Measurements from ENCODE around the gene ANP32A.

The ANP32A gene

GRCh38 chr15:68819495-68820294, 1.0 kb downstream of the ANP32A start:
- peak; percentile 44 for DNase-seq (ENCODE audit: low spot score)

DNA sequence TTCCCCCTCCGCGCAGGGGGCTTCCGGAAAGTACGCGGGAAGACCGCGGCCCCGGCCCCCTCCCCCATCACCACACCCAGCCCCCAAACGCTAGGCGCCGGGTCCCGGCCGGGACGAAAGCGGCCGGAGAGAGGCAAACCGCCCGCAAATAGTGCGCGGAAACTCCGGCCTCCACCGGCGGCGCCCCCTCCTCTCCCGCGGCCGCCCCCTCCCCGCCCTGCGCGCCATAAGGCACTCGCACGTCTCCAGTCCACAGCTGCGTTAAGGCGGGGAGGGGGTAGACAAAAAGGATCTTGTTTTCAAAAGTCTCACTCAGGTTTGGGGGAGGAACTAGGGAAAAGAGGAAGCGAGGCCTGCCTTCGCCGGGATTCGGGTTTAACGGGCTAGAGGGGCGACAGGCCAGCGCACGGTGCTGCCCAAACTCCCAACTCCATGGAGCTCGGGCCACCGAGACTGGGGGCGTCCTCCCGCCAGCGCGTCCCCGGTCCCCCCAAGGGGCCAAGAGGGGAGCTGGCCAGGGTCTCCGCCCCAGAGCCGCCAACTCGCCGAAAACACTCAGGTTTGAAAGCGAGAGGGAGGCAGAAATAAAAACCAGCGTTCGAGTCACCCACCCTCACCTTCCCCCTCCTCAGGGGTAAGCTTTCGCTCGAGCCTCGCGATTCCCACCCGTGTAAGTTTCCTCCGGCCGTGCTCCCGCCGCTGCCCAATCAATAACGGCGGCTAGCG, 1.8 kb downstream of the ANP32A start:
- peak; percentile 38 for DNase-seq (ENCODE audit: low spot score)

- peak; percentile 62 for DNase-seq (ENCODE audit: low spot score)
Observed at GRCh38 chr15:68818066-68818768, 2.5 kb downstream of the ANP32A start.

DNA sequence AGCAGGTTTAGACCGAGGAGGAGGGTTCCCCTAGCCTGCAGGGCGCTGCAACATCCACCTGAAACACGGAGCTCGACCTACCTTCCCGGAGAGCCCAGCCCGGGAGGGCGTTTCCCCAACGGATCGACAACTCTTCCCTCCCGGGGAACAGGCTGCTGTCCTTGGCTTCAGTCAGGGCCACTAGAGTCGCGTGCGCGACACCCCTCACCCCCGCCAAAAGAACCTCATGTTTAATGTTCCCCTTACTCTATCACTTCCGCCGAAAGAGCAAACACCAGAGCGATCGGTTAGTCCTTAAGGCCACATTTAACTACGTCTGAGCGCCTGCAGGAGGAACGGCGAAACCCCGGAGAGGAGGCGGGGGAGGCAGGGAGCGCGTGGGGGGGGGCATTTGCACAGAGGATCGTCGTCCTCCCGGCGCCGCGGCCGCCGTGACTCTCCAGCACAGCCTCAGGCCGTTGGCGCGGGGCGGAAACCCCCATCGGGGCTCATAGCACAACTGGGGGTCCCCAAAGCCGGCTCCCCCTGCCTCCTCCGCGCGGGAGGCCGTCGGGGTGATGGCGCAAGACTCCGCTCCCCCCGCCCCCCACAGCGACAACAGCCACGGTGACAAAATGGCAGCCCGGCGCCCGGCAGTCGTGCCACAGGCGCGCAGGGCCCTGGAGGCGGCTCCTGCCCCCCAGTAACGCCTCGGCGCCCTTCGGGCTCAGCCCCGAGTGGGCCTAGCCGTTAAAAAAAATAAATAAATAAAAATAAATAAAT, 3.2 kb downstream of the ANP32A start:
- peak; percentile 58 for DNase-seq (ENCODE audit: low spot score)

DNA sequence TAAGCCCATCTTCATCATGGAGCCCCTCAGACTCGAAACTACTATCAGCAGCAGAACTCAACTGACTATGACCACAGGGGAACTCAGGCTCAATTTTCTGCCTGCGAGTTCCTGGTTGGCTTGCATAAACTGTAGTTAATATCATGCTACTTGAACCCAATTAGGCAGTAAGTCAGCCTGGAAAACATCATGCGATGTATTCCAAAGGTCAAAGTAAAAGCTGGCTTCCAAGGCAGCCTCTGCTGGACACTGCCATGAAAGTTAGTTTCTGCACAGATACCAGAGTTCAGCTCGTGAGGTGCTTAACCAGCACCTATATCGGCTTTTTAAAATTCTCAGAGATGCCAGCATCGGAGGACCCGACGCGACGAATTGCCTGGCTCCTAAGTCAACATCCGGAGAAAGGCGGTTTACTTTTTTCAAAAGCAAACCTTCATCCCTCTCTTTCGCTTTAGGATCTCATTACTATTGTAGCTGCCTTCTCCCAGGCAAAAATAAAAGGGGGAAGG, 3.8 kb downstream of the ANP32A start:
- no peak for DNase-seq (ENCODE audit: low spot score)

- DNase-seq (ENCODE audit: low spot score), result no peak
Observed at GRCh38 chr15:68816158-68816557, 4.5 kb downstream of the ANP32A start.

GRCh38 chr15:68815598-68815997, 5.1 kb downstream of the ANP32A start:
- DNase-seq (ENCODE audit: low spot score), result no peak

DNA sequence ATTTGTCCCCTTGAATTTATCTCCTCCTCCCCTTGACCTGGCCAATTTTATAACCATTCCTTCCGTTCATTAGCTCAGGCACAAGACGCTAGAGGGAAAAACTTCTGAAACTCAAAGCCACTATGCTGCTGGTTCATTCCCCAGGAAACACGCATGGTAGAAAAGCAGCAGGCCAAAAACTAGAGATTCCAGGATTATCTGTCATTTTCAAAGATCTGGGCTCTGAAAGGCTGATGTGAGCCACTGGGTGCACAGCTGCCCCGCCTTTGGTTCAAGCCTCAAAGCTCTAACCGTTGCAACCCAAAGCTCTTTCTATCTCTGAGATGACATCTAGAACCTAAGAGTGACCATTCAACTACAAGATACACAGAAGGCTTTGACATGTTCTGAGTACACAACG, 6.1 kb downstream of the ANP32A start:
- DNase-seq (ENCODE audit: low spot score), result no peak

DNA sequence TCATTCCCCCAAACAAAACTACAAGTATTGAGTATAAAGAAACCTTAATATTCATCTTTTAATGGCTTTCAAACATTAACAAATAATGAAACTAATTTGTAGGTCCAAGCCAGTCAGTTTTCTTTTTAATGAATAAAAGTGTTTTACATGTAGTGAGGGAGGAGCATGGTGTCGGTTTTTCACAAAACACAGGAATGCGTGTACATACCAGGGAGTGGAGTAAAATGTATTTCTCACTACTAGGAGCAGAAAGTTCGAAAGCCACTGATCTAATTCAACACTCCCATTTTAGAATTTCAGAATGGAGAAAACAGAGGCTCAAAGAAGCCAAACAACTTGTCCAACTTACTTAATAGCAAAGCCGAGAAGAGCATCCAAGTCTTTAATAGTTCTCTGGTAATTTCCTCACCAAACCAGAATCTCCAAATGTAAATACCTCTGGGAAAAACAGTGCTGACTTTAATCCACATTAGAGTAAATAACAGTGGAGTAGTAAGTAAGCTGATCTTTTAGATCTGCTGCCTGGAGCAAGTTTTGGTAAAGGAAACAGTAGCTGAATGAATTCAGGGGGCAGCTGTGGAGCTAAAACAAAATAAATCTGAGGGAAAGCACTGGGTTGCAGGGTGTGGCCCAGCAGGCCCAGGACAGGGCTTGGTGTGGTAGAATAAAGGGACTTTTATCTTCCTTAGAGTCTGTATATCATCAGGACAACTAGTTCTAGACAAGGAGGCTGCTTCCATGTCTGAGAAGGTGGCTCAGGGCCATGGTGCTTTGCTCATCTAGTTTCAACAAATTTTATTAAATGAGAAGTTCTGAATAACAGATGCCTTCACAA, 7.9 kb downstream of the ANP32A start:
- no peak for DNase-seq (ENCODE audit: low spot score)

GRCh38 chr15:68812069-68812468, 8.6 kb downstream of the ANP32A start:
- DNase-seq (ENCODE audit: low spot score), result no peak

- DNase-seq (ENCODE audit: low spot score), result no peak
Observed at GRCh38 chr15:68809517-68809916, 11.2 kb downstream of the ANP32A start.

GRCh38 chr15:68808770-68809169, 11.9 kb downstream of the ANP32A start:
- DNase-seq (ENCODE audit: low spot score), result no peak

GRCh38 chr15:68808091-68808490, 12.6 kb downstream of the ANP32A start:
- no peak for DNase-seq (ENCODE audit: low spot score)

- no peak for DNase-seq (ENCODE audit: low spot score)
Observed at GRCh38 chr15:68807249-68807648, 13.4 kb downstream of the ANP32A start.

- DNase-seq (ENCODE audit: low spot score), result no peak
Observed at GRCh38 chr15:68806220-68807060, 14.3 kb downstream of the ANP32A start.

DNA sequence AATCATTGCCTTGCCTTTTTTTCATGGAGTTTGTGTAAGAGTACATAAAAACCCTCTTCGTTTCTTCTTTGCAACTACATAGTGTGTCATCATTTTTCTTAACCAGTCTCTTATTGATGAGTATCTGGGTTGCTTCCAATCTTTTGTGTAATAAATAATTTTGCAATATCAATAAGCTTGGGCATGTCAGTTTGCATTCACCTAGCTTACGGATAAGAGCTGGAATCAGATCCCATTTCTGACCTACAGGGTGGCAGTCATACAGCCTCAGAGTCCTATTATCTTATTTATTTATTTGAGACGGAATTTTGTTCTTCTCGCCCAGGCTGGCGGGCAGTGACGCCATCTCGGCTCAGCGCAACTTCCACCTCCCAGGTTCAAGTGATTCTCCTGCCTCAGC, 18.3 kb downstream of the ANP32A start:
- no peak for DNase-seq (ENCODE audit: low spot score)

- no peak for DNase-seq (ENCODE audit: low spot score)
Observed at GRCh38 chr15:68801572-68802148, 19.0 kb downstream of the ANP32A start.

GRCh38 chr15:68800875-68801274, 19.8 kb downstream of the ANP32A start:
- no peak for DNase-seq (ENCODE audit: low spot score)

DNA sequence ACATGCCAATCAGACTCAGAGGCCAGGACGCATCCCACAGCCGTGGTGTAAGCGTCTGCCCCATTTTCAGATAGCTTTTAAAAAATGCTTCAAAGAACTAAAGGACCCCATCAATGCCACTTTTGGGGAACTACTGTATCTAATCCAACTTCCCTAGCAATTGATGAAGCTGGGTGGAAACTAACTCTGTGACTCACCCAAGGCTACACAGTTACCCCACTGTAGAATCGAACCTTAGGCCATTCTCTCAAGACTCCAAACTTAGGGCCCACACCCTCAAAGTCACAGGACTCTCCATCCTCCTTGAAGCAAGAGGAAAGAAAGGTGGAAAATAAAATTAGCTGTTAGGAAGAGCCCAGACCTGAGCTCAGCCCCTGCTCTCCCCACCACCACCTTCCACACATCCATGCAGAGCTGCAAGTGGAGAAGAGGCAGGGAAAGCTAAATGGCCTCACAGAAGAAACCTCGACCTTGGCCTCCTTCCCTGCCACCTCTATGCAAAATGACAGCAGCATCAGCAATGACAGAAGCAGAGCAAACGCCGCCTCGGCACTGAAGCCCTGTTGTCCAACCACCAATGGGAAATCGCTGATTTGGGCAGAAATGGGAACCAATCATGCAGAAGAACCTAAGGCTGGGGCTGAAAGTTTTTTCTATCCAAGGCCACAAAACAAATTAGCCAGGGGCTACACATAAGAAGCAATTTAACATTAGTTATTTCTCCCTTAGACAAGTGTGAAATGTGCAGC, 22.2 kb downstream of the ANP32A start:
- no peak for DNase-seq (ENCODE audit: low spot score)
